ENCODE measurements around the gene CXADR.

CXADR gene

DNA sequence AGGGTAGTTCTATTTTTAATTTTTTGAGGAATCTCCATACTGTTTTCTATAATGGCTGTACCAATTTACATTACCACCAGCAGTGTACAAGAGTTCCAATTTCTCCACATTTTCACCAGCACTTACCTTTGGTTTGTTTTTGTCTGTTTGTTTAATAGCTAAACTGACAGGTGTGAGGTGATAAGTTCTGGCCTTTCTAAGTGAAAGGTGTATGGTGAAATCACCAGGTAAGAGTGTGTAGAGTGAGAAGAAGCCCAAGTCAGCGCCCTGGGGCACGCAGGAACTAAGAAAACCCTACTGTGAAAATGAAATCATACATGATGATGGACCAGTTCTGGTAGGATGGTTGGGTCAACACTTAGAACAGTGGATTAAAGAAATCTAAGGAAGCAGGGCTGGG lies 65.3 kb downstream of the CXADR start:
- intact Hi-C loops (cut with DNase I), result no loop called here

DNA sequence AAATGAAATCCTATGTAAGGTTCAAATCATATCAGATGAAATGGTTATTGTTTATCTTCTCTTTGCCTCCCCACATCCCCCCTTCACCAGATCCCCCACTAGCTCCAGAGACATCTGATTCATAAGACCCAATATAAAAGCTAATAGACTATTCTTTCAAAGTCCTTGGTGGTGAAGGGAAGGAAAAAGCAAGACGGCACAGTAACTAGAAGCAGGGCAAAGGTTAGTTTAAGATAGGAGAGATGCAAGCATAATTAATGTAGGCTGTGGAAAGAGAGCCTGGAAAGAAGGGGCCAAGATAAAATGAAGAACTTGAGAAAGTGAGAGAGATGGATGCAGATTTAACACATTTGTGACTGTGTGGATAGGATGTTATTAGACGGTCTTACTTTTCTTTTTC lies 66.0 kb downstream of the CXADR start:
- no peak for DNase-seq
- intact Hi-C loops (cut with DNase I), result no loop called here

More for the DNA sequence above, 65.3 kb downstream of the CXADR start:
- DNase-seq, result no peak

DNA sequence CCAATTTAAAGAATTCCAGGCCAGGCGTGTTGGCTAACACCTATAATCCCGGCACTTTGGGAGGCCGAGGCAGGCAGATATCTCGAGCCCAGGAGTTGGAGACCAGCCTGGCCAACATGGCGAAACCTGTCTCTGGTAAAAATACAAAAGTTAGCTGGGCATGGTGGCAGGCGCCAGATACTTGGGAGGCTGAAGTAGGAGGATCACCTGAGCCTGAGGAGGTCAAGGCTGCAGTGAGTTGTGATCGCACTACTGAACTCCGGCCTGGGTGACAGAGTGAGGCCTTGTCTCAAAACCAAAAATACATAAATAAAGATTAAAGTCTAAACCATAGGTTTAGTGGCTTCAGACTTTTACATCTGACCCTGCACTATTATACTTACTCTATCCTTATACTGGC lies 67.5 kb downstream of the CXADR start:
- no peak for DNase-seq
- intact Hi-C loops (cut with DNase I), result loop anchor here (10.0 kb wide), 1 partner anchor 196 kb away; no protein-coding TSS in a partner anchor

DNA sequence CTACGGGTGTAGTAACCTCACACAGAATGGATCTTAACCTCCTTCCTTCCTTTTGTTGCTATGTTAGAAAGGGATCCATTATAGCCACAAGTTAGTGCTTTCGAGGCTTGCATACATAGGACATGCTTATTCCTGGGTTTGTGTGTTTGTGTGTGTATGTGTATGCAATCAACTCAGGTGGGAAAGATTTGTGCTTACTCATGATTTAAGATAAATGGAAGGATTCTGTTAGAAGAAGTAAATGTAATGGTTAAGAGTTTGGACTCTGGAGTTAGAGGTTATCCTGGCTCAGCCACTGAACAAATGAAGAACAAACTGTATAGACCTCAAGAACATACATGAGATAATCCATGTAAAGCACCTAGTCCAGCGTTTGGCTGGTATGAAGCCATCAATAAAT lies 71.1 kb downstream of the CXADR start:
- intact Hi-C loops (cut with DNase I), result loop anchor here (10.0 kb wide), 1 partner anchor 199 kb away; no protein-coding TSS in a partner anchor
- no peak for DNase-seq

DNA sequence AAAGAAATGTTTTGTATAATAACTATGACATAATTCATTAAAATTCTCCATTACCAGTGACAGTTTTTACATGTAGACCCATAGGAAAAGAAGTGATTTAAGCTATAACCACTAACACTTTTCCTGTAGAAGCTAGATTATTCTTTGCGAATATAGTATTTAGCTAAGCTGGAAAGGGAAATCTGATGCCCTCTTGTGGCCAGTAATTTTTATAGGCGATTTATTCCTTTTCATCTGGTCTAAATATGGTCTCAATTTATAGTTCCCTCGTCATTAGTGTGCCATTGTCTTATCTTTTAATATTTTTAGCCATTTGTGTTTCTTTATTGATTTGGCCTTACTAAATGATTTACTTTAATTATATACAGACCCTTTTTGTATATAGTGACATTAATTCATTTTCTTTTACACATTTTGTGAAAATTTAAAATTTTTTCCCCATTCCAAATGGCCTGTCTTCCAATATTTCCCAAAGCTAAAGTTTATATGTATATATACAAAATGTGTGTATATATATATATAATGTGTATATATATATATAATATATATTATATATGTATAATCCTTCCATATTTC lies 73.1 kb downstream of the CXADR start:
- intact Hi-C loops (cut with DNase I), result loop anchor here (10.0 kb wide), 1 partner anchor 201 kb away; no protein-coding TSS in a partner anchor
- DNase-seq, result peak in 10 of 42 donors; percentile 22 to 66 (median 33)

DNA sequence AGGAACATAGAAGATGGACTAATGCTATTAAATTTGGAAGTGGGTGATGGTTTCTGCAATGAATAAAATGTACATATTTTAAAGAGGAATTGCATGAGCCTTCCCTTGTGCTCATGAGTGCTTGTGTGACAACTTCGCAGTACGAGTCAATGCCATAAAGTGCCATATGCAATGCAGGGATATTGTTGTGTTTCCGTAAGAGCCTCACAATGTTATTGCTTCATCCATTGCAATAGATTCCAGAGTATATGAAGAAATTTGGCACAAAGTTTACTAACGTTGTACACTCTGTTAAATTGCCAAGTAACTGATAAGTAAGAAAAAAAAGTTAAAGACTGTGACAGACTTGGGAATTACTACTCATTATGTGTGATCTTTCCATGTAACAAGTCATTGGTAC lies 77.6 kb downstream of the CXADR start:
- no peak for DNase-seq

DNA sequence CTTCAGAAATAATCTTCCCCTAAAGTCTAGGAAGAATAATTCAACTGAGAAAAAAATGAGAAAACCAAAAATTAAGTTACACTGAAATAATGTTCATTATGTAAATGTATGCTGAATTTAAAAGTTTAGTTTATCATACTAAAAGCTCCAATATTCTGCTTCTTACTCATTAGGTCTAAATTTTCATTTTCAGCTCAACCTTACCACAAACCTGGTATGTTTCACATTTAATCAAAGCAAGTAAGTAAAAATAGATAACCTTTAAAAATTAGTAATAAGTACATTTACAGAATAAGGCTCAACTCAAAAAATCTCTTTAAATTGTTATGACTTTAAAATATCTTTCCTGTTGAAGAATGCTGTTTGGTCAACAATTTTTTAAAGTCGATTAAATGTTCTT lies 84.8 kb downstream of the CXADR start:
- DNase-seq, result no peak
- intact Hi-C loops (cut with DNase I), result no loop called here

More for the DNA sequence above, 77.6 kb downstream of the CXADR start:
- intact Hi-C loops (cut with DNase I), result no loop called here

DNA sequence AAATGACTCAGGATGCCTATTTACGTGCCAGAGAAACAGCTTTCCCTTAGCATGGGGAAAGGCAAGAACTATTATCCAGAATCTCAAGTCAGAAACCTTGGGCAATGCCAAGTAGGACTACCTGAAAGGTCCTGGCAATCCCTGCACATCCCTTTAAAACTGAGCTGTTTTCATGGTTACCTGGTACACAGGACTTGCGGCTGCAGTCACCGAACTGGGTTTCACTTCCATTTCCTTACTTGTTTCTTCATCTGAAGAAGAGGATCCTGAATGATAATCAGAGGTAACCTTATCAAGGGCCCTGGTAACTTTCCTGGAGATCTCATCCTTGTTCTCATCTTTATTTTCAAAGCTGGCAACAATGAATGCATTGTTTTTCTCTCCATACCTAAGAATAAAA lies 85.6 kb downstream of the CXADR start:
- intact Hi-C loops (cut with DNase I), result no loop called here
- no peak for DNase-seq

DNA sequence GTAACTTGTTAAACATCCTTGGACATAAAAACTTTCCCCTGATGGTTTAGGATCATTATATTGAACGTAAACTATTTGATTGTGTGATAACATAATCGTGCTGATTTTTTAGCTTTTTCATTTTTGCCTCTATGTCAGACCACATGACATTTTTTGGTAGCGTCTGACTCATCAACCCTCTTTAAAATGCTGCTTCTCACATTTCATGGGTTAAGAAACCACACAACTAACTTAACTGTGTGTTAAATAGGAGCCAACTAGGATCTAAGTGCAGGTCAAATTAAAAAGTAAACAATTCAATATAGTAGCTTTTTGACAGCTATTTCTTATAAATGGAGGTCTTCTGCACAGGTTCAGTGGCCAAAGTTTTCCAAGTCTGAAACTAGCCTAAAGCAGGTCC lies 90.0 kb downstream of the CXADR start:
- intact Hi-C loops (cut with DNase I), result no loop called here

DNA sequence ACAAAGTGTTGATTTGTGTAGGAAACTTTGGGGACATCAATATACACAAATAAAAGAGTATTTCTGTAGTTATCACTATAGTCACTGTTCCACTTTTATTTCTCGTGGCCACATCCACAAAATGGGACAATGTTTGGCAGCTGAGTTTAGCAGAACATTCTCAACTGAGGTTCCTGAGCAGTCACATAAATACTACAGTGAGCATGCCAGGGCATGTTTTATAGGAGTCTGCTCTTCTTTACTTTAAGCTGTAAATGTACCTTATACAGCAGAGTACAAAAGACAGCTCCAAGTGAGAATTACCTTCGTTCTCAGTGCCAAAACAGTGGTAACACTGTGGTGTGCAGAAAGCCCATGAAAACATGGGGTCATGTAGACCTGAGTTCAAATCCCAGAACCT lies 94.8 kb downstream of the CXADR start:
- intact Hi-C loops (cut with DNase I), result no loop called here

More for the DNA sequence above, 90.0 kb downstream of the CXADR start:
- DNase-seq, result no peak

DNA sequence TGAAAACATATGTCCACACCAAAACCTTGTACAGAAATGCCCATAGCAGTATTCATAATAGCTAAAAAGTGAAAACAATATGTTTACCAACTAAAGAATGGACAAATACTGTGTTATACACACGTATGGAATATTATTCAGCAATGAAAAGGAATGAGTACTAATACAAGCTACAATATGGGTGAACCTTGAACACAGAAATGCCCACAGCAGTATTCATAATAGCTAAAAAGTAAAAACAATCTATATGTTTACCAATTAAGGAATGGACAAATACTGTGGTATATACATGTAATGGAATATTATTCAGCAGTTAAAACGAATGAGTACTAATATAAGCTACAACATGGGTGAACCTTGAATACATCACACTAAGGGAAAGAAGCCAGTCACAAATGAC lies 96.8 kb downstream of the CXADR start:
- intact Hi-C loops (cut with DNase I), result no loop called here
- DNase-seq, result no peak

More for the DNA sequence above, 94.8 kb downstream of the CXADR start:
- no peak for DNase-seq

DNA sequence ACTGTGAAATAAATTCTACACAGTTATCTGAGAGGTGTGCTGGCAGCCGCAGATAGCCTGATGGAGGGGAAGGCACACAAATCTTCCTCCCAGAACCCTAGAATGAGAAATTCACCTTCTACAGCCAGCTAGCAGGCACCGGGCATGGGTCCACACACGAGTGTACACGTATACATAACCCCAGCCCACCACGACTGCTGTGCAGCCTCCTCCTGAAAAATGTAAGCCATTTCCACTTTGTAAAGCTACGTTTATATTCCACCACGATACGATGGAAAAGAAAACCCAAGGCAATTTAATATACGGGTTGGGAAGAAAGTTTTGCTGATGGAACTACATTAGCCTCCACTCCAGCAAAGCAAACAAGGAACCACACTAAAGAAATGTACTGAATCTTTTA lies 98.1 kb downstream of the CXADR start:
- DNase-seq, result peak in 17 of 42 donors; percentile 3 to 47 (median 16)
- intact Hi-C loops (cut with DNase I), result no loop called here

DNA sequence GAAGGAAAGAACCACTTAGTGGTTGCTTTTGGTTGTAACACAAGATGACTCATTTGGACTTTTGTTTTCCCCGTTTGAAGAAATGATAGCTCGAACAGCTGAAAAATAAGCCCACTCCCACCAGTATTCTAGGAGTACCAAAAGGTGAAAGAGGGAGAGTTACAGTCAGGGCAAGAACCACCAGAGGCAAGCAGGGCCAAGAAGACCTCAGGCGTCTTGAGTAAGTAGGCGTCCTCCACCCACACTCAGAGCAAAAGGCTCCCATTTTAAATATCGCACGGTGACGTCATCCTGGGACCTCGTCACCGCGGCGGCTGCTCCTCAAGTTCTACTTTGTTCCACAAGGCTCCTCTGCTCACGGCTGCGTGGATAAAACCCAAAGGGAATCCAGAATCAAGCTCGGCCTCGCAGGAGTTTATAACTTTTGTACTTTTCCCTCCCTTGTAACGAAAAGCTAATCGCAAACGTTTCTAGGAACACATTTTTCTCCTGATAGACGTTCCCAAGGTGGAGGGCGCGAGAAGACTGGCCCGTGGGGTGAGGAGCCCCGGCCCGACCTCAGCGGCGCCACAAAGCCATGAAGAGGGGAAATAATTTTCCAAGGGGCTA lies 98.7 kb downstream of the CXADR start:
- DNase-seq, result peak; percentile 54 to 92 (median 78)
- intact Hi-C loops (cut with DNase I), result no loop called here

DNA sequence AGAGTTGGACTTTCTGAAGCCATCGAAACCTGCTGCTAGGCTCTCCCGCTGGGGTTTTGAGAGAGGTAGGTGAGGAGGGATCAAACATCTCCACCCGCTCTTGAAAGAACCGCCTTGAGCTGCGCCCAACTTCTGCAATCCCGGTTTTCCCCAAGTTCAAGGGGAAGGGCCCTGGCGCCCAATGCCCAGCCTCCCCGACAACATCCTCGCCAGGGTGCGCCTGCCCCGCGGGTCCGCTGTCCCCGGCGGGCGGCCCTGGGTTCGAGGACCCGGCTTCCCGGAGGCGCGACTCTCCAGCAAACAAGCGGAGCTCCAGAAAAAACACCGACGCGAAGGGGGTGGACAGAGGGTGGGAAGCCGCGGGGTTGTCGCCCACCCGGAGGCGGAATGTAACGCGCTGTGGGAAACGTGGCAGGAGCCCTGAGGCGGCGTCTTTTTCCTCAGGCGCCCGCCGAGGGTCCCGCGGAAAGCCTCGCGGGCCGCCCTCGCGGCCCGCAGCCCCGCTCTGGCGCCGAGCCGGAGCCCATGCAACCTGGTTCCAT lies 99.3 kb downstream of the CXADR start:
- intact Hi-C loops (cut with DNase I), result no loop called here
- peak in 37 of 42 donors; percentile 5 to 60 (median 29) for DNase-seq

DNA sequence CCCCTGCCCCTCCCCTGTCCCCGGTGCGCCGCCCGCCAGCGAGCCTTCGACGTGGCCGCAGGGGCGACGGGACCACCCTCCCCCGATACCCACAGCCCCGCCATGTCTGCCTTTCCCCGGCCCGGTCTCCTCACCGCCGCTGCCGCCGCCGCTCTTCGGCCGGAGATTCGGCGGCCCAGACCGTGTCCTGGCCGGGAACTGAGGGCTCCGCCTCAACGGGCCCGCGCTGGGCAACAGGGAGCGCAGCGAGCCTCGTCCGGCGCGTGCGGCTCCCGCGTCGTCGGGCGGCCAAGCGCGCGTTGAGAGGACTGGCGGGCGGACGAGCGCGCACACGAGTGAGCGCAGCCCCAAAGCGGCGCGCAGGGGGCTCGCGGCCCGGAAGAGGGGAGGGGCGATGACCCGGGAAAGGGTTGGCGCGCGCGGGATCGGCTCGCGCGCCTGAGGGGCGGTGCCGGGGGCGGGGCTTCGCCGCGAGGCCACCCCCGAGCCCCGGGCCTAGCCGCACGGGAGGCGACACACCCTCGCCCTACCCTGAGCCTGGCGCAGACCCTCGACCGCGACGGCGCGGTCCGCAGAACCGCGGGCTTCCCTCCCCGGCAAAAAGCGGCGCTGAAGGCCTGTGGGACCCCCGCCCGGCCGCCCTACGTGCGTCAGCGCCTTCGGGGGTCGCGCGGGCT lies 99.9 kb downstream of the CXADR start, which contains the start of gene BTG3:
TSS of gene BTG3 (minus strand) at position 337 of the 677 bp plus-strand sequence. CDS start 3,757 bp downstream, outside the sequence.
- peak; percentile 35 to 92 (median 84) for DNase-seq
- intact Hi-C loops (cut with DNase I), result no loop called here

DNA sequence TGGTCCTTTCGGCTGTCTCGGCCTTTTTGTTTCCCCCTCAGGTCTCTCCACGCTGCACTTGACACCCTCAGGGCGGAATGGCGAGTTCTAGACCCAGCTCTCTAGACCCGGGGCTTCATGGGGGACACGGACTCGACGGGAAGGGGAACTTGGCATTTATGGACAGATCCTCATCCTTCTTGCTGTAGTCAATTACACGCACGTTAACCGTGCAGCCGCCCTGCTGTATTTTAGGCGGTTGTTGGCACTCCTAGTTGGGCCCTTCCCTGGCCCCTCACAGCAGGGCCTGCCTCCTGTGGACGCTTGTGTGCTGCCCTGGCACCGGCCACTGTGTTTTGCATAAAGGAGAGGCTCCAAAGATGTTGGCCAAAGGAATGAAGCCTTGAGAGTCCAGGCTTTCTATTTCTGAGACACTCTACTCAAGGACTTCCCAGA lies 100.4 kb downstream of the CXADR start:
- intact Hi-C loops (cut with DNase I), result no loop called here
- peak in 32 of 42 donors; percentile 5 to 51 (median 20) for DNase-seq

DNA sequence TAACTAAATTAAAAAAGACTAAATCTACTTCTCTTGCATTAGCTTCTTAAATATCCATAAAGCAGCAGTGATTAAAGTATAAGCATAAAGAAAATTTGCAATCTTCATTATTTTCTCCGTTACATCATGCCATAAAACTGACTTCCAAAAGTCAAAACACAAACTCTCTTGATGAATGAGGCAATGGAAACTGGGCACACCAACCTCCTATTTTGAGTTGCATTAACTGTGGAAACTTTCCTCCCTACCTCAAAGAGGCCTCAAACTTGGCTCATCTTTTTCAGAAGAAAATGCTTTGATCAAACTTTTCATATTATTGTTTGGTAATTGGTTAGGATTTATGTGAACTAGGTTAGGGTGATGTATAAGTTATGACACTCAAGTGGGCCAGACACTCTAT lies 104.0 kb downstream of the CXADR start:
- DNase-seq, result no peak

DNA sequence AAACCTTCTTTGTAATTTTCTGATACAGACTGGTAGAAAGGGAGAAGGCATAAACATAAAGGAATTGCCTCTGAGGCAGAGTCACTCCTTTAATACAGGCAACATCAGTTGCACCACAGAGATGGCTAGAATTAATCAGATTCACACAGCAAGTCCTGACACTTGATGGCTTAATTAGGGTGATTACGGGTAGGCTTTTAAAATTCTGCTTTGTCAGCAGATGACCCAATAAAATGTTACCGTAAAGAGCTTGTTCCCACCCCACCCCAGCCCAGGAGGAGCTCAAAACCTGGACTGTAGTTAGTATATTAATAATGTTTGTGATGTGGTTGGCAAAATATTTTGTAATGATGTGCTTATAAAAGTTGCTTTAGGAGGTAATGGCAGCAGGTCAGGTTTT lies 109.2 kb downstream of the CXADR start:
- intact Hi-C loops (cut with DNase I), result no loop called here

More for the DNA sequence above, 104.0 kb downstream of the CXADR start:
- intact Hi-C loops (cut with DNase I), result no loop called here

DNA sequence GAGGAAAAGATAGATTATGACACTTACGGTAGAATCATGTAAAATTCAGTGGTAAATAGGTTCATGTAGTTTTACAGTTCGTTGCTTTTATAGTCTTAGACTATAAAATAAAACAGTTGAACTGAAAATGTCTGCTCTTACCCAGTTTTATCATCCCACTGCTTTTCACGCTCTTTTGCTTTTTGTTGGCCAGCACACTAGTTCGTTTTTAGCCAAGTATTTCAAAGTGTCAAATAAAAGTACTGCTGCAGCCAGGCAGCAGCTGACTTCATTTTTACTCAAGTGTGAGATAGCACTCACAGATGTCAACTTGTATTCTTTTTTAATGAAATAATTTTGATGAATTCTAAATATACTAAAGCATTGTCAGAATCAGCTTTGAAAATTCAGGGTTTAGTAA lies 118.4 kb downstream of the CXADR start:
- intact Hi-C loops (cut with DNase I), result no loop called here
- DNase-seq, result no peak

More for the DNA sequence above, 109.2 kb downstream of the CXADR start:
- DNase-seq, result no peak

DNA sequence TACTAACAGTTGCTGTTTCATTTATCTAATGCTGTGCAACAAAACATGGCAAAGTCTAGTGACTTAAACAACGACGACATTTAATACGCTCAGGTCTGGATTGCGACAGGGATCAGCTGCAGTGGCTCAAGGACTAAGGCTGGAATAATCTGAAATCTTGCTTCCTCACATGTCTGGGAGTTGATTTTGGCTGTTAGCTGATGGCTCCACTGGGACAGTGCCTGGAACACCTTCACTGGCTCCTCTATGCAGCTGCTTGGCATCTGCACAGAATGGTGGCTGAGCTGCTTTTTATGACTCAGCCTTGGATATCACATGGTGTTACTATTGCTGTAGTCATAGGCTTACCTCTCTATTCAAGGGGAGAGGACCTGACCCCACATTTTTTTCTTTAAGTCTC lies 123.9 kb downstream of the CXADR start:
- no peak for DNase-seq
- intact Hi-C loops (cut with DNase I), result no loop called here
